Activated CD4-positive, alpha-beta memory T cell treated with anti-CD3 and anti-CD28 coated beads for 36 hours (primary cell): ENCODE results near the gene NUDT16. TPM values are rescaled to one million over a fixed set of nuclear protein-coding genes. Genes with fewer than 3 reads are reported as not detected.

Experiments
- CTCF ChIA-PET: fragments of 350-600 bp; sonication (Branson Sonifier 250); formaldehyde crosslinking; loops from one replicate; lab custom pipeline; 2021; ENCODE audit warnings: antibody characterized with exemption, inconsistent platforms; lab: Charles Lee
- POLR2A ChIA-PET: fragments of 350-600 bp; sonication (Branson Sonifier 250); formaldehyde crosslinking; loops from one replicate; lab custom pipeline; 2021; ENCODE audit warnings: antibody characterized with exemption; lab: Charles Lee
- DNase-seq: peaks from one replicate; pipeline ENCODE4 v3.0.0-alpha.2; 2020
- H3K27ac Mint-ChIP-seq: one replicate; pipeline ENCODE4 v1.8.0; 2021; ENCODE audit warnings: mixed read lengths
- H3K27me3 Mint-ChIP-seq: one replicate; pipeline ENCODE4 v1.8.0; 2021; ENCODE audit warnings: mixed read lengths
- H3K36me3 Mint-ChIP-seq: one replicate; pipeline ENCODE4 v1.8.0; 2021; ENCODE audit warnings: mixed read lengths
- H3K4me1 Mint-ChIP-seq: one replicate; pipeline ENCODE4 v1.8.0; 2021; ENCODE audit warnings: low read depth, mixed read lengths
- H3K4me3 Mint-ChIP-seq: one replicate; pipeline ENCODE4 v1.8.0; 2021; ENCODE audit warnings: mild to moderate bottlenecking, mixed read lengths
- H3K9me3 Mint-ChIP-seq: one replicate; pipeline ENCODE4 v1.8.0; 2021; ENCODE audit warnings: mixed read lengths
- intact Hi-C: fragments of 100-400 bp; cut with micrococcal nuclease; formaldehyde crosslinking; loops from one replicate; pipeline ENCODE4 v1.15.1; 2023
- total RNA-seq, 2 experiments: library from RNA; stranded (reverse); gene quantifications; one replicate each; pipeline ENCODE4 v1.2.3, GENCODE V29; 2021

Gene NUDT16
- total RNA-seq, 2 experiments from 2014 or later: 7.4 to 8.6 TPM

- no peak overlapping the region for H3K27ac Mint-ChIP-seq
- intact Hi-C loops: loop anchor here (10.0 kb wide), 2 partner anchors 86 to 644 kb away; partner anchors contain the start of gene PIK3R4
- no peak overlapping the region for H3K4me3 Mint-ChIP-seq
- ChIA-PET CTCF (no interaction called here), POLR2A (no interaction called here)
- no peaks in the 10 kb centered on the region for H3K27me3 Mint-ChIP-seq
- no peak for DNase-seq
- H3K36me3 Mint-ChIP-seq: peaks cover 15% of the 10 kb centered on the region
- H3K4me1 Mint-ChIP-seq: peaks cover 15% of the 10 kb centered on the region
- H3K9me3 Mint-ChIP-seq: no peaks in the 10 kb centered on the region
Observed at GRCh38 chr3:131388490-131388799, 6.9 kb downstream of the NUDT16 start.

GRCh38 chr3:131390331-131390730 is 8.8 kb downstream of the NUDT16 start:
- Mint-ChIP-seq H3K27me3 (no peaks in the 10 kb centered on the region), H3K4me3 (no peak overlapping the region), H3K4me1 (peaks cover 15% of the 10 kb centered on the region), H3K27ac (no peak overlapping the region), H3K36me3 (peaks cover 6% of the 10 kb centered on the region), H3K9me3 (no peaks in the 10 kb centered on the region)
- ChIA-PET POLR2A (no interaction called here), CTCF (no interaction called here)
- intact Hi-C loops: no loop called here
- DNase-seq: no peak

- intact Hi-C loops: no loop called here
Observed at GRCh38 chr3:131393051-131393450, 11.5 kb downstream of the NUDT16 start.

GRCh38 chr3:131393868-131394267 is 12.3 kb downstream of the NUDT16 start:
- no peak overlapping the region for H3K27ac Mint-ChIP-seq
- no peaks in the 10 kb centered on the region for H3K4me1 Mint-ChIP-seq
- no peaks in the 10 kb centered on the region for H3K9me3 Mint-ChIP-seq
- ChIA-PET POLR2A (no interaction called here), CTCF (no interaction called here)
- no peaks in the 10 kb centered on the region for H3K27me3 Mint-ChIP-seq
- DNase-seq: no peak
- no peaks in the 10 kb centered on the region for H3K36me3 Mint-ChIP-seq
- intact Hi-C loops: no loop called here
- H3K4me3 Mint-ChIP-seq: no peak overlapping the region

More at GRCh38 chr3:131393051-131393450, 11.5 kb downstream of the NUDT16 start:
- no peak for DNase-seq
- Mint-ChIP-seq H3K4me3 (no peak overlapping the region), H3K27ac (no peak overlapping the region), H3K9me3 (no peaks in the 10 kb centered on the region), H3K4me1 (no peaks in the 10 kb centered on the region), H3K27me3 (no peaks in the 10 kb centered on the region), H3K36me3 (no peaks in the 10 kb centered on the region)
- ChIA-PET POLR2A (no interaction called here), CTCF (no interaction called here)

GRCh38 chr3:131394400-131394799 is 12.8 kb downstream of the NUDT16 start:
- H3K36me3 Mint-ChIP-seq: no peaks in the 10 kb centered on the region
- CTCF ChIA-PET: no interaction called here
- H3K4me3 Mint-ChIP-seq: no peak overlapping the region
- no peaks in the 10 kb centered on the region for H3K9me3 Mint-ChIP-seq
- no peaks in the 10 kb centered on the region for H3K4me1 Mint-ChIP-seq
- POLR2A ChIA-PET: no interaction called here
- no peak overlapping the region for H3K27ac Mint-ChIP-seq
- no peaks in the 10 kb centered on the region for H3K27me3 Mint-ChIP-seq
- no peak for DNase-seq
- intact Hi-C loops: no loop called here

GRCh38 chr3:131396170-131396569 is 14.6 kb downstream of the NUDT16 start:
- ChIA-PET CTCF (interaction anchor here (0.5 kb wide), 1 partner anchor 364 kb away, joined by 3 read pairs; no protein-coding TSS in a partner anchor), POLR2A (no interaction called here)
- no peak overlapping the region for H3K4me3 Mint-ChIP-seq
- H3K4me1 Mint-ChIP-seq: no peaks in the 10 kb centered on the region
- H3K27ac Mint-ChIP-seq: no peak overlapping the region
- intact Hi-C loops: no loop called here
- H3K27me3 Mint-ChIP-seq: no peaks in the 10 kb centered on the region
- H3K36me3 Mint-ChIP-seq: no peaks in the 10 kb centered on the region
- DNase-seq: no peak
- H3K9me3 Mint-ChIP-seq: no peaks in the 10 kb centered on the region

GRCh38 chr3:131397889-131398288 is 16.3 kb downstream of the NUDT16 start:
- Mint-ChIP-seq H3K4me3 (no peak overlapping the region), H3K36me3 (no peaks in the 10 kb centered on the region), H3K27ac (no peak overlapping the region), H3K27me3 (no peaks in the 10 kb centered on the region), H3K9me3 (no peaks in the 10 kb centered on the region), H3K4me1 (no peaks in the 10 kb centered on the region)
- no peak for DNase-seq
- POLR2A ChIA-PET: no interaction called here
- CTCF ChIA-PET: no interaction called here
- intact Hi-C loops: no loop called here

GRCh38 chr3:131401978-131402377 is 20.4 kb downstream of the NUDT16 start:
- peaks cover 5% of the 10 kb centered on the region for H3K9me3 Mint-ChIP-seq
- POLR2A ChIA-PET: no interaction called here
- H3K27ac Mint-ChIP-seq: no peak overlapping the region
- intact Hi-C loops: no loop called here
- CTCF ChIA-PET: no interaction called here
- H3K36me3 Mint-ChIP-seq: peaks cover 2% of the 10 kb centered on the region
- DNase-seq: no peak
- no peaks in the 10 kb centered on the region for H3K27me3 Mint-ChIP-seq
- no peaks in the 10 kb centered on the region for H3K4me1 Mint-ChIP-seq
- H3K4me3 Mint-ChIP-seq: no peak overlapping the region

- H3K9me3 Mint-ChIP-seq: peaks cover 5% of the 10 kb centered on the region
- POLR2A ChIA-PET: no interaction called here
- CTCF ChIA-PET: no interaction called here
- no peaks in the 10 kb centered on the region for H3K4me1 Mint-ChIP-seq
- H3K27me3 Mint-ChIP-seq: no peaks in the 10 kb centered on the region
- peaks cover 2% of the 10 kb centered on the region for H3K36me3 Mint-ChIP-seq
- no peak overlapping the region for H3K27ac Mint-ChIP-seq
- intact Hi-C loops: no loop called here
- H3K4me3 Mint-ChIP-seq: no peak overlapping the region
- no peak for DNase-seq
Observed at GRCh38 chr3:131402391-131403039, 20.9 kb downstream of the NUDT16 start.

GRCh38 chr3:131403216-131403895 is 21.8 kb downstream of the NUDT16 start:
- Mint-ChIP-seq H3K27me3 (peaks cover 1% of the 10 kb centered on the region), H3K4me1 (no peaks in the 10 kb centered on the region), H3K9me3 (peaks cover 5% of the 10 kb centered on the region), H3K27ac (no peak overlapping the region), H3K36me3 (peaks cover 2% of the 10 kb centered on the region), H3K4me3 (no peak overlapping the region)
- intact Hi-C loops: no loop called here
- ChIA-PET CTCF (no interaction called here), POLR2A (no interaction called here)
- DNase-seq: no peak

- H3K36me3 Mint-ChIP-seq: peaks cover 2% of the 10 kb centered on the region
- H3K4me1 Mint-ChIP-seq: no peaks in the 10 kb centered on the region
- peaks cover 5% of the 10 kb centered on the region for H3K9me3 Mint-ChIP-seq
- ChIA-PET POLR2A (no interaction called here), CTCF (no interaction called here)
- intact Hi-C loops: no loop called here
- H3K27ac Mint-ChIP-seq: no peak overlapping the region
- H3K27me3 Mint-ChIP-seq: peaks cover 1% of the 10 kb centered on the region
- no peak for DNase-seq
- H3K4me3 Mint-ChIP-seq: no peak overlapping the region
Observed at GRCh38 chr3:131405411-131405810, 23.8 kb downstream of the NUDT16 start.

GRCh38 chr3:131406274-131406673 is 24.7 kb downstream of the NUDT16 start:
- H3K9me3 Mint-ChIP-seq: peaks cover 5% of the 10 kb centered on the region
- H3K27me3 Mint-ChIP-seq: peaks cover 1% of the 10 kb centered on the region
- POLR2A ChIA-PET: no interaction called here
- no peak overlapping the region for H3K27ac Mint-ChIP-seq
- intact Hi-C loops: no loop called here
- H3K4me1 Mint-ChIP-seq: no peaks in the 10 kb centered on the region
- peaks cover 2% of the 10 kb centered on the region for H3K36me3 Mint-ChIP-seq
- H3K4me3 Mint-ChIP-seq: no peak overlapping the region
- DNase-seq: no peak
- CTCF ChIA-PET: no interaction called here

GRCh38 chr3:131417751-131418150 is 36.2 kb downstream of the NUDT16 start:
- Mint-ChIP-seq H3K27me3 (no peaks in the 10 kb centered on the region), H3K27ac (no peak overlapping the region), H3K36me3 (no peaks in the 10 kb centered on the region), H3K9me3 (no peaks in the 10 kb centered on the region), H3K4me3 (no peak overlapping the region), H3K4me1 (no peaks in the 10 kb centered on the region)
- no peak for DNase-seq
- intact Hi-C loops: no loop called here
- ChIA-PET POLR2A (no interaction called here), CTCF (no interaction called here)
